ENCODE measurements around the gene CARD11. TPM values are rescaled to one million over a fixed set of nuclear protein-coding genes. Genes with fewer than 3 reads are reported as not detected.
"Not testable (repeated sequence)": the region's sequence is repeated elsewhere in the genome, so short reads cannot be mapped to it uniquely, and the experiment has no call there.

The CARD11 gene
- total RNA-seq, 4 donors from 2014 or later, result 0.24 to 0.38 (median 0.29) TPM; not detected in 1

GRCh38 chr7:3021825-3022224 lies 21.8 kb downstream of the CARD11 start:
- no peak overlapping the region for H3K4me3 ChIP-seq
- no peak overlapping the region for H3K27ac ChIP-seq
- no peak for TF ChIP-seq POLR2AphosphoS5 (IDR thresholded peaks at IDR 0.05)
- TF ChIP-seq CTCF (IDR thresholded peaks at IDR 0.05), result no peak
- no peak for TF ChIP-seq POLR2A (IDR thresholded peaks at IDR 0.05)
- no peak for TF ChIP-seq EP300 (IDR thresholded peaks at IDR 0.05)
- peaks cover 17% of the 10 kb centered on the region for H3K9me3 ChIP-seq
- peaks cover 5% of the 10 kb centered on the region for H3K27me3 ChIP-seq
- 74% methylated on average over 2 of the region's 2 CpGs for WGBS
- no peaks in the 10 kb centered on the region for H3K4me1 ChIP-seq
- H3K36me3 ChIP-seq, result no peaks in the 10 kb centered on the region
- DNase-seq (ENCODE audit: low spot score in 2 of 2), result no peak

- WGBS, result 96% methylated on average over 8 of the region's 8 CpGs
- DNase-seq (ENCODE audit: low spot score in 2 of 2); H3K27me3 ChIP-seq; H3K36me3 ChIP-seq; H3K4me1 ChIP-seq; H3K27ac ChIP-seq; H3K4me3 ChIP-seq: not testable (repeated sequence)
- peaks cover 17% of the 10 kb centered on the region for H3K9me3 ChIP-seq
Measured at GRCh38 chr7:3021224-3021623, 22.4 kb downstream of the CARD11 start.

- 86% methylated on average over 1 of the region's 1 CpG for WGBS
- H3K4me3 ChIP-seq, result no peak overlapping the region
Measured at GRCh38 chr7:3020416-3020815, 23.3 kb downstream of the CARD11 start.

GRCh38 chr7:3019801-3020200 lies 23.9 kb downstream of the CARD11 start:
- no peak for DNase-seq (ENCODE audit: low spot score in 2 of 2)
- H3K27ac ChIP-seq, result no peak overlapping the region
- H3K4me1 ChIP-seq, result no peaks in the 10 kb centered on the region
- WGBS, result 85% methylated on average over 4 of the region's 4 CpGs
- H3K36me3 ChIP-seq, result no peaks in the 10 kb centered on the region
- no peak overlapping the region for H3K4me3 ChIP-seq
- H3K9me3 ChIP-seq, result peaks cover 17% of the 10 kb centered on the region
- TF ChIP-seq CTCF (IDR thresholded peaks at IDR 0.05) (no peak), POLR2AphosphoS5 (IDR thresholded peaks at IDR 0.05) (no peak), EP300 (IDR thresholded peaks at IDR 0.05) (no peak), POLR2A (IDR thresholded peaks at IDR 0.05) (no peak)
- H3K27me3 ChIP-seq, result peaks cover under 1% of the 10 kb centered on the region

More at GRCh38 chr7:3020416-3020815, 23.3 kb downstream of the CARD11 start:
- H3K4me1 ChIP-seq, result no peaks in the 10 kb centered on the region
- DNase-seq (ENCODE audit: low spot score in 2 of 2), result no peak
- no peak overlapping the region for H3K27ac ChIP-seq
- peaks cover 4% of the 10 kb centered on the region for H3K27me3 ChIP-seq
- no peak for TF ChIP-seq CTCF (IDR thresholded peaks at IDR 0.05)
- TF ChIP-seq EP300 (IDR thresholded peaks at IDR 0.05), result no peak
- TF ChIP-seq POLR2A (IDR thresholded peaks at IDR 0.05), result no peak
- TF ChIP-seq POLR2AphosphoS5 (IDR thresholded peaks at IDR 0.05), result no peak
- peaks cover 17% of the 10 kb centered on the region for H3K9me3 ChIP-seq
- no peaks in the 10 kb centered on the region for H3K36me3 ChIP-seq

GRCh38 chr7:3013975-3014792 lies 29.5 kb downstream of the CARD11 start:
- H3K9me3 ChIP-seq, result no peaks in the 10 kb centered on the region
- peak in 1 of 2 donors; percentile 65 for DNase-seq (ENCODE audit: low spot score in 2 of 2)
- H3K27ac ChIP-seq, result no peak overlapping the region
- peaks cover under 1% of the 10 kb centered on the region for H3K27me3 ChIP-seq
- no peaks in the 10 kb centered on the region for H3K4me1 ChIP-seq
- TF ChIP-seq EP300 (IDR thresholded peaks at IDR 0.05) (no peak), CTCF (IDR thresholded peaks at IDR 0.05) (no peak), POLR2AphosphoS5 (IDR thresholded peaks at IDR 0.05) (no peak), POLR2A (IDR thresholded peaks at IDR 0.05) (no peak)
- no peak overlapping the region for H3K4me3 ChIP-seq
- H3K36me3 ChIP-seq, result no peaks in the 10 kb centered on the region
- WGBS, result 89% methylated on average over 23 of the region's 23 CpGs

Data from suprapubic skin (tissue), 4 donors.